Parathyroid adenoma (tissue), 2 donors: Measurements from ENCODE around the gene IL7R.
"Not testable (repeated sequence)": the region's sequence is repeated elsewhere in the genome, so short reads cannot be mapped to it uniquely, and the experiment has no call there.

Source experiments
- H2AFZ ChIP-seq: fragments of 300-600 bp; sonication (generic); one replicate; pipeline ENCODE4 v1.7.0; 2017; ENCODE audit warnings: antibody characterized with exemption, mild to moderate bottlenecking
- H3K27ac ChIP-seq: fragments of 300-600 bp; sonication (generic); one replicate; pipeline ENCODE4 v1.7.0; 2017
- H3K27me3 ChIP-seq: fragments of 300-600 bp; sonication (generic); one replicate; pipeline ENCODE4 v1.7.0; 2017; ENCODE audit warnings: low read length; ENCODE audit not compliant: control insufficient read depth, insufficient read depth
- H3K36me3 ChIP-seq: fragments of 300-600 bp; sonication (generic); one replicate; pipeline ENCODE4 v1.7.0; 2017; ENCODE audit warnings: low read length; ENCODE audit not compliant: control insufficient read depth, insufficient read depth
- H3K4me1 ChIP-seq: fragments of 300-600 bp; sonication (generic); one replicate; pipeline ENCODE4 v1.7.0; 2017; ENCODE audit warnings: control low read depth
- H3K4me2 ChIP-seq: fragments of 300-600 bp; sonication (generic); one replicate; pipeline ENCODE4 v1.7.0; 2017; ENCODE audit warnings: low read length
- H3K4me3 ChIP-seq: fragments of 300-600 bp; sonication (generic); one replicate; pipeline ENCODE4 v1.7.0; 2017; ENCODE audit warnings: low read depth, low read length
- H3K79me2 ChIP-seq: fragments of 300-600 bp; sonication (generic); one replicate; pipeline ENCODE4 v1.7.0; 2017; ENCODE audit warnings: control low read depth
- H3K9ac ChIP-seq: fragments of 300-600 bp; sonication (generic); one replicate; pipeline ENCODE4 v1.7.0; 2017; ENCODE audit warnings: mild to moderate bottlenecking
- H3K9me3 ChIP-seq: fragments of 300-600 bp; sonication (generic); one replicate; pipeline ENCODE4 v1.7.0; 2017; ENCODE audit warnings: low read length; ENCODE audit not compliant: control insufficient read depth
- CTCF ChIP-seq: fragments of 300-600 bp; sonication (generic); IDR thresholded peaks from one replicate; pipeline ENCODE4 v1.7.0; 2017; ENCODE audit warnings: antibody characterized with exemption, mild to moderate bottlenecking
- donor health status: primary hyperparathyroidism.

Gene IL7R

GRCh38 chr5:35890021-35891020, 33.6 kb downstream of the IL7R start:
- Histone ChIP-seq H3K36me3 (no peaks in the 10 kb centered on the region), H3K9me3 (no peaks in the 10 kb centered on the region), H3K9ac (no peak overlapping the region), H3K4me2 (no peak overlapping the region), H3K27me3 (no peaks in the 10 kb centered on the region), H3K27ac (no peak overlapping the region), H2AFZ (no peak overlapping the region), H3K4me3 (no peak overlapping the region), H3K4me1 (no peaks in the 10 kb centered on the region), H3K79me2 (no peaks in the 10 kb centered on the region)
- no peak for TF ChIP-seq CTCF

GRCh38 chr5:35892799-35893198, 36.1 kb downstream of the IL7R start:
- H2AFZ ChIP-seq, H3K36me3 ChIP-seq, H3K27me3 ChIP-seq, H3K79me2 ChIP-seq, H3K4me1 ChIP-seq, H3K4me3 ChIP-seq, H3K9ac ChIP-seq, H3K4me2 ChIP-seq, H3K9me3 ChIP-seq, H3K27ac ChIP-seq: not testable (repeated sequence)

- no peak for TF ChIP-seq CTCF
These were observed 37.4 kb downstream of the IL7R start for GRCh38 chr5:35894131-35894530.

GRCh38 chr5:35898952-35899660, 42.4 kb downstream of the IL7R start:
- Histone ChIP-seq H3K4me1 (no peaks in the 10 kb centered on the region), H2AFZ (no peak overlapping the region), H3K9ac (no peak overlapping the region), H3K36me3 (no peaks in the 10 kb centered on the region), H3K79me2 (no peaks in the 10 kb centered on the region), H3K27ac (no peak overlapping the region), H3K4me3 (no peak overlapping the region), H3K9me3 (no peaks in the 10 kb centered on the region), H3K27me3 (no peaks in the 10 kb centered on the region), H3K4me2 (no peak overlapping the region)
- no peak for TF ChIP-seq CTCF

More at GRCh38 chr5:35894131-35894530, 37.4 kb downstream of the IL7R start:
- H3K36me3 ChIP-seq: no peaks in the 10 kb centered on the region
- no peaks in the 10 kb centered on the region for H3K79me2 ChIP-seq
- no peak overlapping the region for H3K9ac ChIP-seq
- no peaks in the 10 kb centered on the region for H3K27me3 ChIP-seq
- H3K4me3 ChIP-seq: no peak overlapping the region
- H3K4me2 ChIP-seq: no peak overlapping the region
- no peaks in the 10 kb centered on the region for H3K9me3 ChIP-seq
- H3K27ac ChIP-seq: no peak overlapping the region
- no peaks in the 10 kb centered on the region for H3K4me1 ChIP-seq
- no peak overlapping the region for H2AFZ ChIP-seq

- no peaks in the 10 kb centered on the region for H3K9me3 ChIP-seq
- H3K27me3 ChIP-seq: no peaks in the 10 kb centered on the region
- no peaks in the 10 kb centered on the region for H3K79me2 ChIP-seq
- no peak overlapping the region for H2AFZ ChIP-seq
- no peaks in the 10 kb centered on the region for H3K36me3 ChIP-seq
- H3K4me1 ChIP-seq: no peaks in the 10 kb centered on the region
- no peak overlapping the region for H3K4me2 ChIP-seq
- no peak overlapping the region for H3K9ac ChIP-seq
- no peak overlapping the region for H3K27ac ChIP-seq
- no peak for TF ChIP-seq CTCF
- no peak overlapping the region for H3K4me3 ChIP-seq
These were observed 43.1 kb downstream of the IL7R start for GRCh38 chr5:35899800-35900199.
